ENCODE results near the gene PPP1R13B.

The PPP1R13B gene

DNA sequence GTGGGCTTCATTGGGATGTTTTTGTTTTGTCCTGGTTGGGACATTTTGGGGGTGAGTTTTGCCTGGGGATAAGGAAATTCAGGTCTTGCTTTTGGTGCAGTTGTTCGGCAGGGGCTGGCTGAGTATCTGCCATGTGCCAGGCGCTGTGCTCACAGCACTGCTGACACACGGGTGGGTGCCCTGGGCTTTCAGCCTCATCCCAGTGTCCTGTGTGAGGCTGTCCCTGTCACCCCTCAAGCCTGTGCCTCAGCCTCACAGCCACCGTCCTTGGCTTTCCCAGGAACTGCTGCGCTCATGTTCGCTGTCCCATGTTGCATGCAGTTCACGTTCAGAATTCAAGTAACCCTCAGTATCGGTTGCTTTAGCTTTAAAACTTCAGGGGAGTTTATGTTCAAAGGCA is 157.0 kb downstream of the PPP1R13B start:
- no peak for DNase-seq (ENCODE audit: low read depth)
- TF ChIP-seq, protein P1, sequence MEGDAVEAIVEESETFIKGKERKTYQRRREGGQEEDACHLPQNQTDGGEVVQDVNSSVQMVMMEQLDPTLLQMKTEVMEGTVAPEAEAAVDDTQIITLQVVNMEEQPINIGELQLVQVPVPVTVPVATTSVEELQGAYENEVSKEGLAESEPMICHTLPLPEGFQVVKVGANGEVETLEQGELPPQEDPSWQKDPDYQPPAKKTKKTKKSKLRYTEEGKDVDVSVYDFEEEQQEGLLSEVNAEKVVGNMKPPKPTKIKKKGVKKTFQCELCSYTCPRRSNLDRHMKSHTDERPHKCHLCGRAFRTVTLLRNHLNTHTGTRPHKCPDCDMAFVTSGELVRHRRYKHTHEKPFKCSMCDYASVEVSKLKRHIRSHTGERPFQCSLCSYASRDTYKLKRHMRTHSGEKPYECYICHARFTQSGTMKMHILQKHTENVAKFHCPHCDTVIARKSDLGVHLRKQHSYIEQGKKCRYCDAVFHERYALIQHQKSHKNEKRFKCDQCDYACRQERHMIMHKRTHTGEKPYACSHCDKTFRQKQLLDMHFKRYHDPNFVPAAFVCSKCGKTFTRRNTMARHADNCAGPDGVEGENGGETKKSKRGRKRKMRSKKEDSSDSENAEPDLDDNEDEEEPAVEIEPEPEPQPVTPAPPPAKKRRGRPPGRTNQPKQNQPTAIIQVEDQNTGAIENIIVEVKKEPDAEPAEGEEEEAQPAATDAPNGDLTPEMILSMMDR (conservative IDR thresholded peaks at IDR 0.05; ENCODE audit: low read length) = no peak

DNA sequence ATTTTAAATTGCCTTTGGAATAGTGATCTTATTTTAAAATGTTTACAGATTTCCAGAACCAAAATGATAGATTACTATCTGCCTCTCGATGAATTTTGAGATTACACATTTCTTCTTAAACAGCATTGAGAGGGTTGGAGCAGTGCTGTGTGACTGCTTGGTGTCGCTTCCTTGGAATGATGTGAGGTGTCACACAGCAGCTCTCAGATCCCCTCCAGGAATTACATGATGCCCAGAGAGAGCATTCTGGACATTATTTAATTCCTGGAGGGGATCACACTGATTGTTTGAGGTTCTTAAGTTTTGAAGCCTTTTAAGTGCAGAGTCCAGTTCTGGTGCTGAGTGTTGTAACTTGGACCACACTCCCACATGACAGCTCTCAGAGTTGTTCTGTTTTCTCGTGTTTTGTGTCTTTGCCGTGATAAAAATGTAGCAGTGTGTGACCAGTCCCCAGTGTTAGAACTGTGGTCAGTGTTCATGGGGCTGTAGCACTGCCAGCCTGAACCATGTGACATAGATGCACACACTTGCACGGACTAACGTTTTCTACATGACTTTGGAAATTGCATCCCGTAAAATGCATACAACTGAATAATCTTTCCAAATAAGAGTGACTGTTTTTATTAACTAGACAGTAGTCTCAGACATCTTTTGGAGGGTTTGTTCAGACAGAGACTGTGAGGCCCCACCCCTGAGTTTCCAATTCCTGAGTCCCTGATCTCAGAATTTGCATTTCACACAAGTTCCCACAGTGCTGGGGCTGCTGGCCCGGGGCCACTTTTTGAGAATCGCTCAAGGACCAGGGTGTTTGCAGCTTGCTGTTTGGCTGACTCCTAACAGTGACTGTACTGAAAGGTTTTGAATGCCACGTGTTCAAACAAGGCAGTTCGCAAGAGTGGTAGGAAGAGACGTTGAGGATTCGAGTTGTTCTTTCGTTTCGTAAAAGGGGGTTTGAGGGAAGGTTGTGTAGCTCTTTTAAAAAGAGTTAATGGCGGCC is 158.2 kb downstream of the PPP1R13B start:
- DNase-seq (ENCODE audit: low read depth) = no peak
- TF ChIP-seq, protein P1 (conservative IDR thresholded peaks at IDR 0.05; ENCODE audit: low read length) = no peak
- no peak overlapping the region for H3K4me3 ChIP-seq (ENCODE audit: low read length)

More for the DNA sequence above, 157.0 kb downstream of the PPP1R13B start:
- H3K4me3 ChIP-seq (ENCODE audit: low read length) = no peak overlapping the region

DNA sequence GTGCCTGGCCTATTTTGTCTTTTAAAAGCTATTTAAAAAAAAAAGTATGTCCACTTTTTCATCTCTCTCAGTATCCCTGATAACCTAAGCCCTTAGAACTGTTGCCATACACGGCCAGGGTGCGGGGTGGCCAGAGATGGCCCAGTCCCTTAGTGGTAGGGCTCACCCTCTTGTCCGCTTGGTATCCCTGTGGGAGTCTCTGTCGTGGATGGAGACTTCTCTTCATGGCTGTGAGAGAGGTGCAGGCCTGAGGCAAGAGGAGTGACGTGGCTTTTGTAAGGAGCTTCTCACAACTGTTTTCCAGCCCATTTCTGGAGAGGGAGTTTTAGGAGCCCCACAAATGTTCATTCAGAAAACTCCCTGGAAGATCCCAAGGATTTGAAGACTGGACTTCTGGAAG is 158.9 kb downstream of the PPP1R13B start:
- H3K4me3 ChIP-seq (ENCODE audit: low read length) = no peak overlapping the region
- TF ChIP-seq, protein P1 (conservative IDR thresholded peaks at IDR 0.05; ENCODE audit: low read length) = no peak
- no peak for DNase-seq (ENCODE audit: low read depth)

DNA sequence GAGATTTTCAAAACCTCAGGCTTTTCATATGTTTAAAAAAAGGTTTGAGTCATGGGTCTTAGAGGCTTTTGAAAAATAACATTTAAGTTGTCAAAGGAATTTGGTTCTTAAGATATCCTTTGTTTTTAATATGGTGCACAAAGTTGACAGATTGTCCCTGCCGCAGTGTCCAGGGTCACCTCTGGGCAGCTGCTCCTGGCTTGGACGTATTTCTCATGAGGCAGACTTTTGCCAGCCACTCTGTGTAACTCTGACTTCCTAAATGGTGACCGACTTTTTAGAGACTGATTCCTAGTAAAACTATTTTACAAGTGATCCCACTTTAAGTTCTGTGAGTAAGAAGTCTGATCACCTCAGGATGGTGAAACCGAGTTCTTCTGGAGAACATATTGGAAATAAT is 159.7 kb downstream of the PPP1R13B start:
- TF ChIP-seq, protein P1 (conservative IDR thresholded peaks at IDR 0.05; ENCODE audit: low read length) = no peak
- DNase-seq (ENCODE audit: low read depth) = no peak
- H3K4me3 ChIP-seq (ENCODE audit: low read length) = no peak overlapping the region

DNA sequence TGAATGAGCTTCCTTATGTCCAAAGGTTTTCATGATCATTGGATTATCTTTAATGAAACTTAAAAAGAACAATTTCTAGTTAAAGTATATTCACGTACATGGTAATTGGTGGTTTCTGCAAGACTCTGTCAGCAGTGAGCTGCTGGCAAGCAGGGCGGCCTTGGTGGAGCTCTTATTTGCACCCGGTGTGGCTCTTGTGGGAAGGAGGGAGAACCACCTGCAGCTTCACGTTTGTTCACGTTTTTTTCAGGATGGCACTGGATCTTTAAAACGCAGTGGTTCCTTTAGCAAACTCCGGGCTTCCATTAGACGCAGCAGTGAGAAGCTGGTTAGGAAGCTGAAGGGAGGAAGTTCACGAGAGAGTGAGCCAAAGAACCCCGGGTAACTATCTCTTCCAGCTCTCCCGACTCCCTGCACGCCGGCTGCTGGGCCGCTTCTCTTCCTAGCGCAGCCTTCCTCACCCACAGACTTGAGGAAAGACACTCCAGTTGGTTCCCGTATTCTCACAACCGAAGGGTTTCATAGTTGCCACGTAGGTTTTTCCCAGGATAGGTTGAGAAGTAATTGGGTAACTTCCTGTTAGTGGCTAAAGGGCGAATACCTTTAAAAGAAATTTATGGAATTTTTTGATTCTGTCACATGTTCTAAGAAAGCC is 160.4 kb downstream of the PPP1R13B start:
- TF ChIP-seq, protein P1 (conservative IDR thresholded peaks at IDR 0.05; ENCODE audit: low read length) = no peak
- no peak overlapping the region for H3K4me3 ChIP-seq (ENCODE audit: low read length)
- DNase-seq (ENCODE audit: low read depth) = peak; percentile 32

DNA sequence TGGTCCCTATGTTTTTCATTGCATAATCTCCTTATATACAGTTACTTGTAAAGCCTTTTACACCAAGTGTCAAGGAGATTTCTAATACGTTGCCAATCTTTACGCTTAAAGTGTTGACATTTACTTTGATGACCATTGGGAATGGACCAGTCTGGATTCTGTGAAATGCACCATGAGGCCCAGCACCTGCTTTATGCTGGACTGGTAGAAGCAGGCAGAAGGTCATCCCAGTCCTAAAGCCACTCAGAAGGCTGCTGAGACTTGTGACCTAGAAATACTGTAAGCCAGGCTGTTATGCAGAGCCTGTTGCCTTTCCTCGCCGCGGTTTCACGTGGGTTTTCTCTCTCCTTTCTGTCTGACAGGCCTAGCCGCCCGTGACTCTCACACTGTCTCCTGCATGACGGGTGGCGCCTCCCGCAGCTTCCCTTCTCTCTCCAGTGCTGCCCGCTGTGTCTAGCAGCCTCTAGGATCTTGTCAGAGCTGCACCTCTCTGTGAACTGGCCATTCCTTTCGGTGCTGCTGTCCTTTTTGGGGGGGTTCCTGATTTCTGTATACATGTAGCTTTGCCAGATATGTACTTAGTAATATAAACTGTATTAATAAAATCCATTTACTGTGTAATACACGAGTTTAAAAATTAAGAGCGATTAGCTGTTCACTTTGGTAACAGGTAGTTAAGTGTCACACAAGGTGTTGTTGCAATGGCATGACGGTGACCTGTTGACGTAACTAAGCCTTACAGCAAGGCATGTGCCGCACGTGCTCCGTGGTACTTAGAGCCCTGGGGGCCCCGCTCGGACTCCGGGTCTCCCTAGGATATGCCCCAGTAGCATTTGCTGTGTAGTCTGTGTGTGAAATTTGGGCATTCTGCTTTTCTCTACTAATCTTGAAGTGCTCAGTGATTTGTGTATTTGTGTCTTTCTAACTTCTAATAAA is 161.8 kb downstream of the PPP1R13B start:
- DNase-seq (ENCODE audit: low read depth) = no peak
- H3K4me3 ChIP-seq (ENCODE audit: low read length) = no peak overlapping the region
- TF ChIP-seq, protein P1 (conservative IDR thresholded peaks at IDR 0.05; ENCODE audit: low read length) = no peak

Data from AG10803 (cell line).